Suprapubic skin (tissue), 4 donors: ENCODE results near the gene GEN1. TPM values are rescaled to one million over a fixed set of nuclear protein-coding genes. Genes with fewer than 3 reads are reported as not detected.

Experiments used
- DNase-seq, 2 donors: peaks; one replicate each; pipeline ENCODE4 v3.0.0-alpha.2; 2019; ENCODE audit warnings: low spot score in 2 of 2
- H3K27ac ChIP-seq: fragments of 200-600 bp; sonication (generic); one replicate; pipeline ENCODE4 v1.5.1; 2019
- H3K27me3 ChIP-seq: fragments of 200-600 bp; sonication (generic); one replicate; pipeline ENCODE4 v1.5.1; 2019
- H3K36me3 ChIP-seq: fragments of 200-600 bp; sonication (generic); one replicate; pipeline ENCODE4 v1.5.1; 2019
- H3K4me1 ChIP-seq: fragments of 200-600 bp; sonication (generic); one replicate; pipeline ENCODE4 v1.5.1; 2019
- H3K4me3 ChIP-seq: fragments of 200-600 bp; sonication (generic); one replicate; pipeline ENCODE4 v1.5.1; 2019; ENCODE audit warnings: mild to moderate bottlenecking
- H3K9me3 ChIP-seq: fragments of 200-600 bp; sonication (generic); one replicate; pipeline ENCODE4 v1.5.1; 2019
- CTCF ChIP-seq, 2 donors: fragments of 200-600 bp in 1 of 2; fragments of 450-650 bp in 1 of 2; sonication (generic) in 1 of 2; IDR thresholded peaks; one replicate each; pipeline ENCODE4 v1.5.1; 2016 to 2019; ENCODE audit warnings: antibody characterized with exemption in 2 of 2, mild to moderate bottlenecking in 1 of 2, moderate library complexity in 1 of 2
- EP300 ChIP-seq: sonication (generic); formaldehyde crosslinking; IDR thresholded peaks from one replicate; pipeline ENCODE4 v1.6.1; 2017; ENCODE audit warnings: antibody characterized with exemption
- POLR2A ChIP-seq, 2 donors: fragments of 450-650 bp; IDR thresholded peaks; one replicate each; pipeline ENCODE4 v1.6.1; 2017; ENCODE audit warnings: antibody characterized with exemption in 2 of 2, mild to moderate bottlenecking in 2 of 2, moderate library complexity in 2 of 2
- POLR2AphosphoS5 ChIP-seq, 3 donors: sonication (generic); formaldehyde crosslinking; IDR thresholded peaks; one replicate each; pipeline ENCODE4 v1.6.1; 2017; ENCODE audit warnings: antibody characterized with exemption in 3 of 3
- WGBS: methylation state at CpG from one replicate; pipeline ENCODE4 v1.1.5; 2018; 5-methylcytosine and 5-hydroxymethylcytosine counted together
- total RNA-seq, 4 donors: library from RNA; depleted of rRNA; stranded (reverse); fragments of >200 nt; gene quantifications; one replicate each; pipeline ENCODE4 v1.1.0, GENCODE V29; 2016

The GEN1 gene
- total RNA-seq, 4 donors from 2014 or later = 8.9 to 15.2 (median 11.6) TPM

- no peaks in the 10 kb centered on the region for H3K9me3 ChIP-seq
- H3K4me1 ChIP-seq = no peaks in the 10 kb centered on the region
- H3K36me3 ChIP-seq = no peaks in the 10 kb centered on the region
- no peak overlapping the region for H3K4me3 ChIP-seq
- WGBS = 50% methylated on average over 5 of the region's 5 CpGs
- TF ChIP-seq POLR2A (IDR thresholded peaks at IDR 0.05) (no peak), POLR2AphosphoS5 (IDR thresholded peaks at IDR 0.05) (no peak), CTCF (IDR thresholded peaks at IDR 0.05) (no peak), EP300 (no peak)
- no peak for DNase-seq
- H3K27me3 ChIP-seq = no peaks in the 10 kb centered on the region
- H3K27ac ChIP-seq = no peak overlapping the region
Observed at GRCh38 chr2:17791121-17791816, 37.3 kb downstream of the GEN1 start.

GRCh38 chr2:17791817-17792130 lies 37.8 kb downstream of the GEN1 start:
- Histone ChIP-seq H3K9me3 (no peaks in the 10 kb centered on the region), H3K4me3 (no peak overlapping the region), H3K4me1 (no peaks in the 10 kb centered on the region), H3K27me3 (no peaks in the 10 kb centered on the region), H3K27ac (no peak overlapping the region), H3K36me3 (no peaks in the 10 kb centered on the region)
- TF ChIP-seq POLR2AphosphoS5 (IDR thresholded peaks at IDR 0.05) (no peak), POLR2A (IDR thresholded peaks at IDR 0.05) (no peak), CTCF (IDR thresholded peaks at IDR 0.05) (no peak), EP300 (no peak)
- WGBS = 61% methylated on average over 2 of the region's 2 CpGs
- no peak for DNase-seq

GRCh38 chr2:17792515-17792914 lies 38.6 kb downstream of the GEN1 start:
- WGBS = 30% methylated on average over 1 of the region's 1 CpG
- no peak overlapping the region for H3K4me3 ChIP-seq
- no peaks in the 10 kb centered on the region for H3K27me3 ChIP-seq
- no peak overlapping the region for H3K27ac ChIP-seq
- no peaks in the 10 kb centered on the region for H3K9me3 ChIP-seq
- no peak for DNase-seq
- no peaks in the 10 kb centered on the region for H3K36me3 ChIP-seq
- no peaks in the 10 kb centered on the region for H3K4me1 ChIP-seq
- TF ChIP-seq EP300 (no peak), CTCF (IDR thresholded peaks at IDR 0.05) (no peak), POLR2A (IDR thresholded peaks at IDR 0.05) (no peak), POLR2AphosphoS5 (IDR thresholded peaks at IDR 0.05) (no peak)

DNA sequence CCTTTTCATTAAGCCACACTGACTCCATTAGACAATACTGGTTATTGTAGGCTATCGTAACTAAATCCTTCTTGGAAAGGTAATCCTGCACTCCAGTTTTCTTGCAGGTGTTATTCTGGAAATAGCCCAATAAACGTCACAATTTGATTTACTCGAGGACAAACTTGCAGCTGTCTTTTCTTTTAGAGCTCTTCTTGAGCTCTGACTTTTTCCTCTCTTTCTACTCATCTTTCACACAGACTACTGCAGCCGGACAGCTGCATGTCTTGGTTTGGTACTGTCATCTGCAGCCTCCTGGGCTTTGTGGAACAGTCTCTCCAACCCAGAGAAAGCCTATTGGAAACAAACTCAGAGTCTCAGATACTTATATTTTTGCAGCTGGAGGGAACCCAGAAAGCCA lies 39.4 kb downstream of the GEN1 start:
- H3K27ac ChIP-seq = no peak overlapping the region
- TF ChIP-seq POLR2A (IDR thresholded peaks at IDR 0.05) (no peak), EP300 (no peak), CTCF (IDR thresholded peaks at IDR 0.05) (no peak), POLR2AphosphoS5 (IDR thresholded peaks at IDR 0.05) (no peak)
- H3K4me3 ChIP-seq = no peak overlapping the region
- WGBS = 45% methylated on average over 4 of the region's 4 CpGs
- no peak for DNase-seq
- H3K36me3 ChIP-seq = no peaks in the 10 kb centered on the region
- H3K9me3 ChIP-seq = no peaks in the 10 kb centered on the region
- H3K4me1 ChIP-seq = no peaks in the 10 kb centered on the region
- H3K27me3 ChIP-seq = no peaks in the 10 kb centered on the region

- no peaks in the 10 kb centered on the region for H3K4me1 ChIP-seq
- no peaks in the 10 kb centered on the region for H3K9me3 ChIP-seq
- no peaks in the 10 kb centered on the region for H3K36me3 ChIP-seq
- no peak overlapping the region for H3K4me3 ChIP-seq
- no peaks in the 10 kb centered on the region for H3K27me3 ChIP-seq
- 76% methylated on average over 6 of the region's 6 CpGs for WGBS
- no peak overlapping the region for H3K27ac ChIP-seq
- DNase-seq = no peak
- no peak for TF ChIP-seq EP300
- TF ChIP-seq POLR2A (IDR thresholded peaks at IDR 0.05) = no peak
- TF ChIP-seq CTCF (IDR thresholded peaks at IDR 0.05) = no peak
- TF ChIP-seq POLR2AphosphoS5 (IDR thresholded peaks at IDR 0.05) = no peak
Observed at GRCh38 chr2:17793803-17794354, 39.9 kb downstream of the GEN1 start.
